Amniotic epithelial cell (primary cell): ENCODE data around the gene PPIL4.

ENCODE experiments used
- DNase-seq: peaks from one replicate; pipeline ENCODE4 v3.0.0-alpha.2; 2010; ENCODE audit warnings: low read depth

The PPIL4 gene

DNA sequence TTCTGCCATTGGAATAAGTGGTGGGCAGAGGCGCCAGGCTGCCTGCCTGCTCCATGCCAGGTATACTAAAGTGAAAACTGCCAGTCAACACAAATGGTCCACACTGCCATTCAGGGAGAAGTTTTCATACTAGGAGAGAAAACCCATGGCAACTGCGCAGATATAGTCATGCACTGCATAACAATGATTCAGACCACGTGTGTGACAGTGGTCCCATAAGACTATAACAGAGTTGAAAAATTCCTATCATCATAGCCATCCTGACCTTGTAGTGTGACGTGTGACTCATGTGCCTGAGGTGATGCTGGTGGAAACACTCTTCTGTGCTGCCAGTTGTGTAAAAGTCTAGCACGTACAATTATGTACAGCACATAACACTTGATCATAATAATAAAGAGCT, 86.1 kb downstream of the PPIL4 start:
- DNase-seq = no peak

DNA sequence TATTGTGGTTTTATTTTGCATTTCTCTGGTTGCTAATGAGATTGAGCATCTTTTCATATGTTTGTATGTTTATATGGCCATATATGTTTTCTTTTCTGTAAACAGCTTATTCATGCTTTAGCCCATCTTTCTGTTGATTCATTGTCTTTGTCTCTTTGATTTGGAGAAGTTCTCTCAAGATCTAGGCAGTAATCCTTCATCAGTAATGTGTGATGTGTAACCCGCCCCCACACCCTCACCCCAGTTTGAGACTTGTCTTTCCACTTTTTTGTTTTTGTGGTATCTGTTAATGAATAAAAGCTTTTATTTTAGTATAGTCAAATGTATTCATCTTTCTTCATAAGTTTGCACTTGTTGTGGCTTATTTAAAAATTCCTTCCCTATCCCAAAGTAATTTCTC, 87.0 kb downstream of the PPIL4 start:
- no peak for DNase-seq

DNA sequence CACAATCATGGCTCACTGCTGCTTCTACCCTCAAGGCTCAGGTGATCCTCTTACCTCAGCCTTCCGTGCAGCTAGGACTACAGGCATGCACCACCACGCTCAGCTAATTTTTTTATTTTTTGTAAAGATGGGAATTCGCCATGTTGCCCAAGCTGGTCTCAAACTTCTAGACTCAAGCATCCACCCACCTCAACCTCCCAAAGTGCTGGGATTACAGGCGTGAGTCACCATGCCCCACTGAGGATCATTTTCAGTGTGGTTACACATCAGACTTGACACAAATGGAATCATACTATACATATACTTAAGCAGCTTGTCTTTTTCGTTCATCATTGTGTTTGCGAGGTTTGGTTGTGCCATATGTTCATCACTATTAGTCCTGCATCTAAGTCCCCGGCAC, 87.6 kb downstream of the PPIL4 start:
- DNase-seq = peak; percentile 12

DNA sequence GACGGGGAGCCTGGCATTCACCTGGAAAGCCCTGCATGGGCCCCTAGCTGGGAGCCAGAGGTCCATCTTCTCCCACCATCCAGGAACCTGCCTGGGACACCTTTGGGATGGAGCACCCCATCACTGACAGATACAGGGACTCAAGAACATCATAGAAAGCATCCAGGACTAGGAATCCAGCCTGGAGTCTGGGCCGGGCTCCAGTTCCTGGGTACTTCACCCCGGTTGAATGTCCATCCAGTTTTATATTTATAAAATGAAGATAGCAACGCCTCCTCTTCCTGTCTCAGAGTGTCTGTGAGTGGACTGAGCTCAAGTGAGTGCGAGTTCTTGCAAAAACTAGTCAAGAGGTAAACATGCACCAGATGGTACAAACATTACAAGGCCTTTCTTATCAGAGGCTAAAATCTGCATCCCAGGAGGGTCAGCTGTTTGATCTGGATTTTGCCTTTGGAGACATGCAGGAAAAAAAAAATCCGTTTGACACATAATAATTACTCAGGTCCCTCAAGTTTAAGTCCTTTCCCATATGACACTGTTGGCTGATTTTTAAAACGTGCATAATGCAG, 88.4 kb downstream of the PPIL4 start:
- peak; percentile 36 for DNase-seq

DNA sequence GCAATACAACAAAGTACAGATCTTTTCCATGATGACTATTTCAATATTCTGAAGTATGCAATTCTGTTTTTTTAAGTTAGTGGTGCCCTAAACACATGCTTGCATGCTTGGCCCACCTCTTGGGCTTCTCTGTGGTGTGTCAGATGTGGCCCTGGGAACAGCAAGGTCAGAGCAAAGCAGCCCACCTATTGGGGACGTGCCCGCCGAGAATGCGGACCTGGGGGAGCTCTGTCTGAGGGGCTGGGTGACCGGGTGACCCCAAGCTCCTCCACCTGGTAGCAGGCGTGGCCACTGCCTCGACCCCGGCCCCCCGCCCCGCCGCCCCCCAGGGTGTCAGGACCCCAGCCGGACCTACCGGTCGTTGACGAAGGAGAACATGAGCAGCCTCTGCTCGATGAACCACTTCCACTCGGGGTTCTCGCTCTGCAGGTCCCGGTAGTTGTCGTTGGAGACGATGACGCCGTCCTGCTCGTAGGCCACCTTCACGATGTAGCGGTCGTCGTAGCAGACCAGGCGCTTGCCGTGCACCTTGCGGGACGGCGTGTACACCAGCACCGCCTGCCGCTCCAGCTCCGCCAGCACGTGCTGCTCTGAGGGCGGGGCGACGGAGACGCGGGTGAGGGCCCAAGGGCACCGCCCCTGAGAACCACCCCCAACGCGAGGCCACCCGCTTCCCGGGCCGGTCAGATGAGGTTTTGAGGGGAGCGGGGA, 89.4 kb downstream of the PPIL4 start:
- DNase-seq = no peak

DNA sequence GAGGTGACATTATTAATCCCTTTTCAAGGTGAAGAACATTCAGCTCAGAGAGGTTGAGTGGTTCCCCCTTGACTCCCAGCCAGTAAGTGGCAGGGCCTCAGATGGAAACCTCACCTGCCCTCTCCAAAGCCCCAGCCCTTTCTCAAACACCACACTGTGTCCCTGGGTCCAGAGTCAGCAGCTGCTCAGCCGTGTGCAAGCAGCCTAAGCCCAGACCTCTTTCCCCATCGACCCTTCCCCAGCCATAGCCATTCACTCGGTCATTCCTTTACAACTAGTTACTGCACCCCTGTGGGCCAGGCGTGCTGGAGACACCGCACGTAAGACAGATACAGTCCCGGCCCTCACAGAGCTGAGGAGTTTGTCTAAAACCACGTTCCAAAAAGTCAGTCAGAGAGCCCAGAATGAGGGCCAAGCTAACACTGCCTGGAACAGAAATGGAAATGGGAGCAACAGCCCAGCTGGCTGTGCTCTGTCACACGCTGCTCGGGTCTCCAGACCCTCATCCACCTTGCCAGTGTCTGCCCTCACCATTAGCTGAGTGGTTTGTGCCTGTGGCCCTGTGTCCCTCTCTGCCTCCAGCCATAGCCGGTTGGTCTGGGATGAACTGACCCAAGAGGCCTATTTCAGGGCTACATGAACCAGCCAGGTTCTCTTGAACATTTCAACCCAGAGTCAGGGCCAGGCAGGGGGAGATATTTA, 90.7 kb downstream of the PPIL4 start:
- DNase-seq = no peak
